Measurements from ENCODE around the gene CNOT8.
"Not testable (repeated sequence)": the region's sequence is repeated elsewhere in the genome, so short reads cannot be mapped to it uniquely, and the experiment has no call there.

The CNOT8 gene

DNA sequence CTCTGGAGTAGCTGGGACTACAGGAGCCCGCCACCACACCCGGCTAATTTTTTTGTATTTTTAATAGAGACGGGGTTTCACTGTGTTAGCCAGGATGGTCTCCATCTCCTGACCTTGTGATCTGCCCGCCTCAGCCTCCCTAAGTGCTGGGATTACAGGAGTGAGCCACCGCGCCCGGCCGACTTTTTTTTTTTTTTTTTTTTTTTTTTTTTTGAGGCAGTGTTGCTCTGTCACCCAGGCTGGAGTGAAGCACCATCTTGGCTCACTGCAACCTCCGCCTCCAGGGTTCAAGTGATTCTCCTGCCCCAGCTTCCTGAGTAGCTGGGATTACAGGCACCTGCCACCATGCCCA lies 22.8 kb upstream of the CNOT8 start:
- DNase-seq (ENCODE audit: low spot score), result not testable (repeated sequence)

DNA sequence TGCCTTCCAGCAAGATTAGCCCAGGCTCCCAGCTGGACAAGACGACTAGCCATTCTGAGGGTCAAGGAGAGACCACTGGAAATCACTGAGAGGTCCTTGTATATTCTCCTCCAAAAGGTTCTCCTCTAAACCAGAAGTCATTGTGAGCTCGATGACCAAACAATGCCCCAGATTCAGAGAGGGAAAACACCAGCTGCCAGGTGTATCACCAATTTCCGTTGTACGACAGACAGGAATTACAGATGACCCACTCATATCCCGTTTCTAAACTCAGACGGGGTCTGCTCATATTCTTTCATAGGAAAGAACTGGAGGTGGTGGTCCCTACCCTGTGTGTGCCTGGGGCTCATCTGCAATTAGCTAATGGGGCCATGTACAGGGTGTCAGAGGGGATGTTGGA lies 22.2 kb upstream of the CNOT8 start:
- DNase-seq (ENCODE audit: low spot score), result no peak

DNA sequence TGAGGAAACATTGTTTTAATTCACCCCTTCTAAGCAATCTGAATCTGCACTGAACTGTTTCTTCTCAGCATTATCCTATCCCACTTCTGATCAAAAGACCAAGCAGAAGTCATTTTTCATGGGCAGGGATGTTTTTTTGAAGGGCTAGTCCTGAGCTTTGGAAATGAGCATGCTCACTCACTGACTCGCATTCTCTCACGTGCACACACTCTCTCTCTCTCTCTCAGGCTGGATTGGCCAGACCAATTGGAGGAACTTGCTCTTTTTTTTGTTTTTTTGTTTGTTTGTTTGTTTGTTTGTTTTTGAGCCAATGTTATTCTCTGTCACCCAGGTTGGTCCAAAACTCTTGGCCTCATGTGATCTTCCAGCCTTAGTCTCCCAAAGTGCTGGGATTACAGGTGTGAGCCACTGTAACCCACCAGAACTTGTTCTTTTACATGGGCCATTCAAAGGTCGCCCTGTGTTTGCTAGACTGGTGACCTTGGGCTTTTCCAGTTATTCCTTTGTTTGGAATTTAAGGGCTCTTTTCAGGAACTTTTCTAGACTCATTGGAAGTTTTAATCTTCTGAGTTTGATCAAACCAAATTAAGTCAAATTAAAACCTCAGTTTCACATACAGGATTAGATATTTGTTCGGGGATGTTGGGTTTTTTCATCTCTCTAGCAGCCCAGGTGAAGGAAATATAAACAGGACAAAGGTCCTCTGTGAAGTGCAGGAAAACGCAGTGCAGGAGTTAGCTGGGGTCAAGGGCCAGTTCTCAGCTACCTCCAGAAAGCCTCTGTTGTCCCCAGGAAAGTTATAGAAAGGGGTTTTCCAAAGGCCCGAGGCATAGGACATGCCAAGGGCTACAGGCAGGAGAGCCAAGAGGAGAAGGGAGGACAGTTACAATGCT lies 21.2 kb upstream of the CNOT8 start:
- DNase-seq (ENCODE audit: low spot score), result no peak

DNA sequence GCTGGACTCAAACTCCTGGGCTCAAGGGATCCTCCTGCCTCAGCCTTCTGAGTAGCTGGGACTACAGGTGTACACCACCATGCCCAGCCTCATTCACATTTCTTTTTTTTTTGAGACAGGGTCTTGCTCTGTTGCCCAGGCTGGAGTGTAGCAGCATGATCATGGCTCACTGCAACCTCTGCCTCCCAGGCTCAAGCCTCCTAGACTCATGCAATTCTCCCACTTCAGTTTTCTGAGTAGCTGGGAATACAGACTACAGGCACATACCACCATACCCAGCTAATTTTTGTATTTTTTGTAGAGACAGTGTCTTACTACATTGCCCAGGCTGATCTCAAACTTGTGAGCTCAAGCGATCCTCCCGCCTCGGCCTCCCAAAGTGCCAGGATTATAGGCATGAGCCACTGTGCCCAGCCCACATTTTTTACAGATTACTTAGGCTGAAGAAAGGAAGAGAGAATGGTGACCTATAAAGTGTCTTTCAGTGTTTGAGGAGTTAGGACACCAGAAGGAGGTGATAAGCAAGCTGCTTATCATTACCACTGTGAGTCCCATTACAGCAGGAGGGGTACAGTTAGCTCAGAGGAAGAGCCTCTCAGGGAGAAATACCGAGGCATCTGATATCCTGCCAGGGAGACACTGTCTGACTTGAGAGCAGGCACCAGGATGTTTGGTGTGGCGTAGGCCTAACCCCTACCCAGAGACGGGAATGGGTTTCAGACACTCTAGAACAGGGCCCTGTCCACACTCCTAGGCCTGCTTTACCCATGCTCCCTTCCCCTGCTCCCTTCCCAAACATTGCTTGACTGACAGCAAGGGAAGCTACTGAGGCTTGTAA lies 17.8 kb upstream of the CNOT8 start:
- DNase-seq (ENCODE audit: low spot score), result no peak

DNA sequence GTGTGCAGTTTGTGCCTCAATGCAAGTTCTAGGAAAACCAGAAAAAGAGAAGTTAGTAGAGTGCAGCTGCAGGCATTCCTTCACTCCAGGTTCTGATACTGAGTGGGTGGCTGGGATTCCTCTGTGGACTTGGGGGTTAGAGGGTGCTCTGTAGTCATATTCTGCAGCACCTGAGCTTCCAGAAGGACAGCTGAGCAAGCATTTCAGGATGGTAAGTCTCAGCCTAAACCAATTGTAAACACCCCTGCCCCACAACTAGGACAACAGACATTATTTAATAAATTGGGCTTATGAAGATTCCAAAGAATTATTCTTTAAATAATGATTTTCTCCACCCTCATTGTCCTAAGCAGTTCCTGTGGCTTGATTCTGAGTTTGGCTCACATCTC lies 17.2 kb upstream of the CNOT8 start:
- DNase-seq (ENCODE audit: low spot score), result no peak

DNA sequence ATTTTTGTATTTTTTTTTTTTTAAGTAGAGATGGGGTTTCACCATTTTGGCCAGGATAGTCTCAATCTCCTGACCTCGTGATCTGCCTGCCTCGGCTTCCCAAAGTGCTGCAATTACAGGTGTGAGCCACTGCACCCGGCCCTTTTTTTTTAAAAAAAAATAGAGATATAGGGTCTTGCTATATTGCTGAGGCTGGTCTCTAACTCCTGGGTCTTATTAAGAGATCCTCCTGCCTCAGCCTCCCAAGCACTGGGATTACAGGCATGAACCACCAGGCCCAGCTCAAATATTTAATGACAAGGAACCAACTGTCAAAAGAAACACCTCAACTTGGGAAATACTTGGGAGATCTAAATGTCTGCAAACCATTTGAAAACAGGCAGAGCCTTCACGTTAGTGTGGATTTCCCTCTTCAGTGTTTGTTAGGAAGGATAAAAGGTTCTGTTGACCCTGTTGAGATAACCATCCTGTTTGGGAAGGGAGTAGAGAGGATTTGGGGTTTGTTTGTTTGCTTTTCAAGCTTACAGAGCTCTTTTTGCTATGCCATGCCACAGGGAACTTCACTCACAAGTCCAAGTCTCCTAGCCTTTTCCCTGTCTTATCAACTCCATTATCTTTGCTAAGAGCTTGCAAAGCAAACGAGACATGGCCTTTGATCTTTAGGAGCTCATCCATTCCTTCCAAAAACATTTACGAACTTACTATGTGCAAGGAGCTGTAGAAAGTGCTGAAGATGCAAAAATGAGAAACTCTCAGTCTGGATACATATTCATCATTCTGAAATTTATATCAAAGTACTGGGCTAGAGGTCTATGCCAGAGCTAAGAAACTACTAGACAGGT lies 15.5 kb upstream of the CNOT8 start:
- no peak for DNase-seq (ENCODE audit: low spot score)

DNA sequence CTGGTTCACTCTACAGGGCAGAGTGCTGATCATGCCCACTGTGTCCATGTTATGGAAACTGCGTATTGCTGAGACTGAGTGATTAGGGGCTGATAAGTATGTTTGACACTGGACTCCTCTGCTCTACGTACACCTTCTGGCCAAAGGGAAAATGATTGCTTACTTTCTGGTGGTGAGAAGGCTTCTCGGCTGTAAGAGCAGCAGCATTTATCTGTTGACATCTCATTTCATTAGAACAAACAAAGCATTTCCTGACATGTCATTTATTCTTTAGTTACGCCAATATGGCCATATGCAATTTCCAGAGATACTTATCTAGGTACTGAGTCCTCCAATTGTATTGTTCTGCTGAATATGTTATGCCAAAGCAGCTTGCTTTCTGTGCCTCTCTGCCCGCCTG lies 13.6 kb upstream of the CNOT8 start:
- DNase-seq (ENCODE audit: low spot score), result no peak

DNA sequence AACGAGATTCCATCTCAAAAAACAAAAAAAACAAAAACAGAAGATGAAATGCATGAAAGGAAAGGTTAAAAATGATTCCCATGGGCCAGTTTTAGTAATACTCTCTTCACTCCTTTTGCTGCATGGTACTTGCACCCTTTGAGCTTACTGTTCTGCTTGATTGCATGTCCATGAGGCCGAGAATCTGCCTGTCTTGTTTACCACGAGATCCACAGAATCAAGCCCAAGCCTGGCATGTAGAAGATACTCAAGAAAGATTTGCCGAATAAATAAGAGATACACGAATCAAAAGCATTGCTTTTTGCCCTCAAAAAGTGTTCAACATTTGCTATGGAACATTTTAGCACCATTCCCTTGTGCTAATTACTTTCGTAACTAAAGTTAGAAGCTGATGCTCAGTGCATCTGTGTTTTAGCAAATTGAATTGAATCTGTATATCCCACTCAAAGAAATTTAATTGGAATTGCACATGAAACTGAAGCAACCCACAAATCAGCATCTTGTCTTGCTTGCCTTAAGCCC lies 9.1 kb upstream of the CNOT8 start:
- DNase-seq (ENCODE audit: low spot score), result no peak

DNA sequence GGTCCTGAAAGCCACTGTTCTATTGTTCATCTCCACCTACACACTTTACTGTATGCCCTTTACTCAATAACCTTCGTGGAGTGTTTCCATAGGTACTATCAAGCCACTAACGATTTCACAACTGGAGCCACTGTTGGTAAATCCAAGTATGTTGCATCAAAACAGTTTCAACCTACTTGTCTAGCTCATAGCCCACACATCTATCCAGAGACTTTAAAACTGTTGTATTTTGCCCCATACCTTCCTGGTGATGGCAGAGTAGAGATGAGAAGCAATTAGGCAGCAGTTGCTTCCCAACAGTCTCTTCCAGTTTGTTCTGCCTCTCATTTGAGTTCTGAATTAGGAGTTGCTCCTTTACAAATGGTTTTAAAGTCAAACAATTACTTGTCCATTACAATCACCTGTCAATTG lies 8.6 kb upstream of the CNOT8 start:
- DNase-seq (ENCODE audit: low spot score), result no peak

DNA sequence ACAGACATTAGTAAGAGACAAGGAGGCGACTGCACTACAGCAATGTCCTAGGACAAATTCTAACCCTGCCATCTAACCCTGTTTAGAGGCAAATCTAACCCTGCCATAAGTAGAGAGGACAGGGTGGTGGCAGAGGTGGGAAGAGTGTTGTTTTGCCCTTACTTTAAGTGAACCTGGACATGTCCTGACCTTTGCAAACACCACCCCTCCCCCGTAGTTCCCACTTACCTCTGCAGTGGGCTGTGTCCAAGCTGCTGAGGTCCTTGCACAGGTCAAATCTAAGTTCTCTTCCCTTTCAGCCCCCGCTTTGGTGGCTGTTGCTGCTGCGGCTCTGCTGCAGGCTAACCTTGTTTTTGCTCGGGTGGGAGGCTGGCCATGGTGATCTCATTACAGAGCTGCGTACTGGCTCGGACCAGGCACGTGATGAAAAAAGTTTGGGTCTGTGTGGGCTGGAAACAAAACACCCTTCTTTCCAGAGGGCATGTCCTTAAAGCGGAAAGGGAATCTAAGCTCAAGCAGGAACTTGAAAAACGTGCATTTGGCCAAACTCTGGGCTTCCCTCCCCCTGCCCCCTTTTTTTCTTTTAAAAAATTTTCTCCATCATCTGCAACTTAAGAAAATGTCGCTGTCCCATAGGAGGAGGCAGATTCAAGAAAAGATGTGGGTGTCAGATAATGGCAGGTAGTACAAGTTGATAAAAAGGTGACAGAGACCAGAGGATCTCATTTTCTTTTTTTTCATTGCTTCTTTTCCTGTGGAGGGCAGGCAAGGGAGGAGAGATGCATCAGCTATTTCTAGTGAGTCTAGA lies 8.0 kb upstream of the CNOT8 start, which contains the start of gene FAXDC2:
TSS of gene FAXDC2 (minus strand) at position 349 of the 808 bp plus-strand sequence. CDS start 12,425 bp downstream, outside the sequence.
- peak; percentile 74 for DNase-seq (ENCODE audit: low spot score)

DNA sequence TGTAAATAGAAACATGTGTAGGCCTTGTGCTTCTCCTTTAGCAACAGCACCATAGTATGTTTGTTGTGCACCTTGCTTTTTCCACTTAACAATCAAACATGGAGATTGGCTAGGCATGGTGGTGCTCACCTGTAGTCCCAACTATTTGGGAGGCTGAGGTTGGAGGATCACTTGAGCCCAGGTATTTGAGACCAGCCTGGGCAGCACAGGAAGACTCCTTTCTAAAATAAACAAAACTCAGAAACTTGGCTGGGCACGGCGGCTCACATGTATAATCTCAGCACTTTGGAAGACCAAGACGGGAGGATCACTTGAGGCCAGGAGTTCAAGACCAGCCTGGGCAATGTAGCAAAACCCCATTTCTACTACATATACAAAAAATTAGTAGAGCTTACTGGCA lies 7.1 kb upstream of the CNOT8 start:
- no peak for DNase-seq (ENCODE audit: low spot score)

DNA sequence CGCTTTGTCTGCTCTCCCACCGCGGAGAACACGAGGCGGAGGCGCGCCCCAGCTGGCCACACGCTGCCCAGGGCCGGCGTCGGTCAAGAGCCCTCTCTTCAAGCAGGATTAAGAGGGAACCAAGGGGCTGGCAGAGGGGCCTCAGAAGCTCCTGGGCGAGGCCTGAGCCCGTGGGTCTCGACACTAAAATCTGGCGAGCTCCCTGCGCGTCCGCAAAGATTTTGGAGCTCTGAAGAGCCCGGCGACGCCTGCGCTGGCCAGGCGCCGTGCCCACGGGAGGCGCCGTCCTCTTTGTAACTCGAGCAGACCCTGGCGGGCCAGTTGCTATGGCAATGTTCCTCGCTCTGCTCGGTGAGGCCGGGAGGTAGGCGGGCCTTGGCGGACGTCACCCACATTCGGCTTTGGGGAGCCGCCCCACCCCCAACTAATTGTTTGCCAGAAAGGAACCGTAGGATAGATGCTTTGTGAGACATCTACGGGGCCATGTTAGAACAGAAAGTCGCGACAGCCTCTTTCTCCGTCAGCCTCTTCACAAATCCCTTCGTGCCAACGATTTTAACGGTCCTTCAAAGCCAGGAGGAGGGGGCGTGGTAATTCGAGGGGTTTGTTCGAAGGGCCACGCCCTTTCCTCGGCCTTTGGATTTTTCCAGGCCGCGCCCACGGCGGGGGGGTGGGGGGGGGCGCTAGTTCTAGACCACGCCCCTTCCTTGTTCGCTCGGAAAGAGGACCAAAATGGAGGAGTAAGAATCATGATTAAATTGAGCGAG lies 714 bp upstream of the CNOT8 start:
- peak; percentile 66 for DNase-seq (ENCODE audit: low spot score)

DNA sequence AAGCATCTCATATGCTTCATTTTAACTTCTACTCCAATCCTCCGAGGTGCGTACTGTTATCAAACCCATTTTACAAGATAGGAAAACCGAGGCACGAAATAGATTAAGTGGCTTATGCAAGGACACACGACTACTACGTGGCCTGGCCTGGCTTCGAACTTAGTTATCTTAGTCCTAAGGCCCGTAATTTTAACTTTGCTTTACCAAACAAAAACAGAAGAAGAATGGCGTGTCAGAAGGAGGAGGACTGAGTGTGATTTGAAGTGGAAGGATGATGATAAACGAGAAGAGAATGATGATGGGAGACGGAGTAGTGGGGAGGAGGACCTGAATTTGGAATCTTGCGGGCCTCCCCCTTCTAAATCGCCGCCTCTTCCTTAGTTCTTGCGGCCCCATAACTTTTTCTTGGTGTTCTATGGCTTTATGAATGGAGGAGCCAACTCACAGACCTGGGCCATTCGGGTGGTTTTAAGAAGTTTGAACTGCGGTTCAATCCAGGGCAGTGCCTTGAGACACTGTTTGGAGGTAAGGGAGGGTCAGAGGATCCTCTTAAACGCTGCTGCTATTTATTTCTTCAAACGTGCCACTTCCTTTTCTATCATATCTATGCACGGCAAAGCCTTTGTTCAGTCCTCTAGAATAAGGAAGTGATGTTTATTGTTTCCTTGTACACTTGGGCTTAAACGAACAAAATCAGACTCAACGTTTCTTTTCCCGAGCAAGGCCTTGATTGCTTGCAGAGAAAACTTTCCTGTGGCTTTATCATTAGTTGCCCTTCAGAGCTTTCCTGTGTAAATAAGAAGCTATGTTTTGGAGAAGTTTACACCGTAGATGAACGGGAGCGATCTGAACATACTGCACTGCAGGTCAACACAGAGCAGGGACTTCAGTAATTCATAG lies 795 bp downstream of the CNOT8 start:
- DNase-seq (ENCODE audit: low spot score), result no peak

DNA sequence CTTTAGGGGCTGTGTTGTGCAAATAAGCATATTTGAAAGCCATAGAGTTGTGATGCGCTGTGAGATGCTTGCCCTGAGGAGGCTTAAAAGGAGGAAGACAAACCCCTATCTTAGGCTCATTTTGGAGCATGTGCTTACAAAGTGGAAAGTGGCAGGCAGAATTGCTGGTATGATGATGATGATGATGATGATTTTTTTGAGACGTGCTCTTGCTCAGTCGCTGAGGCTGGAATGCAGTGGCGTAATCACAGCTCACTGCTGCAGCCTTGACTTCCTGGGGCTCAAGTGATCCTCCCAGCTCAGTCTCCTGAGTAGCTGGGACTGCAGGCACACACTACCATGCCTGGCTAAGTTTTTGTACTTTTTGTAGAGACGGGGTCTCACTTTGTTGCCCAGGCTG lies 1.7 kb downstream of the CNOT8 start:
- DNase-seq (ENCODE audit: low spot score), result no peak

DNA sequence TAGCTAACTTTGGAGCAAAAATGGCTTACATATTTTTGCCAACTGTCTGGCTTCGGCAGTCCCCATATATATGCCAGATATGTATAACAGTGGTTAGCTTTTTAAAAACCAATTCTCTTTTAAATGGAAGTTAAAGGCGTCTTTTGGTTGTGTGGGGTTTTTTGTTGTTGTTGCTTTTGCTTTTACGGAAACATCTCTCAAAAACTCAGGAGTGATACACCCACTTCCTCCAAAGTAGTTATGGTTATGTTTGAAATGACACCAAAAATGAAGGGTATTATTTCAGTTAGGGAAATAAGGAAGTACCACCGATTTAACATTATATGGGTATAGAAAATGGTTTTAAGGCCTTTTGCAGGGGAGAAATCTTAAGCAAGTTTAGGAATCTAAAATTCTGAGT lies 2.3 kb downstream of the CNOT8 start:
- no peak for DNase-seq (ENCODE audit: low spot score)

DNA sequence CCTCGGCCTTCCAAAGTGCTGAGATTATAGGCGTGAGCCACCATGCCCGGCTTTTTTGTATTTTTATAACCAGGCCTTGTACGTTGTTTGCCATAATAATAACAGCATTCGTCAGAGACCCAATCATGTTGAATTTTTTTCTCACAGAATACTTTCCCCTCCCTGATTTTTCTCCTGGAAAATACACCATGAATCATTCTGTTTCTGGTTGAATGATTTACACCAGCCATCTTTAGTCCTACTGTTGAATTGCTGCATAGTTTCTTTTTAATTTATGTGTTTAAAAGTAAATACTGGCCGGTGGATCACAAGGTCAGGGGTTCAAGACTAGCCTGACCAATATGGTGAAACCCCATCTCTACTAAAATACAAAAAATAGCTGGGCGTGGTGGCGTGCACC lies 3.5 kb downstream of the CNOT8 start:
- no peak for DNase-seq (ENCODE audit: low spot score)

DNA sequence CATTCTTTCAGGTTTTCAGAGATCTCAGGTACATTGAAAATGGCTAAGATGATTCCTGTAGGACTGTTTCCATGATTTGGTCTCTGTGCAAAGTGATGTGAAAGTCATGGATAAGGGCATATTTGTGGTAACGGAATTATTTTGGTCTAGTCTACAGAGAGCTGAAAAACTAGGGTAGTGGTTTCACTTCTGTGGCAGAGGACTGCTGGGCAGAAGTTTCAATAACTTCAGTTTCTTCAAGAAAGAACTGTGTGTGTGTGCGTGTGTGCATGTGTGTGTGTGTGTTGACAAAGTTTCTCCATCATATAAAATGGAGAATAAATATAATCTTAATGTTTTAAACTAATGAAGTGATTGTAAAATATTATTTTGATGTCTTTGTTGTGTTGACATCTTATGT lies 4.3 kb downstream of the CNOT8 start:
- no peak for DNase-seq (ENCODE audit: low spot score)

DNA sequence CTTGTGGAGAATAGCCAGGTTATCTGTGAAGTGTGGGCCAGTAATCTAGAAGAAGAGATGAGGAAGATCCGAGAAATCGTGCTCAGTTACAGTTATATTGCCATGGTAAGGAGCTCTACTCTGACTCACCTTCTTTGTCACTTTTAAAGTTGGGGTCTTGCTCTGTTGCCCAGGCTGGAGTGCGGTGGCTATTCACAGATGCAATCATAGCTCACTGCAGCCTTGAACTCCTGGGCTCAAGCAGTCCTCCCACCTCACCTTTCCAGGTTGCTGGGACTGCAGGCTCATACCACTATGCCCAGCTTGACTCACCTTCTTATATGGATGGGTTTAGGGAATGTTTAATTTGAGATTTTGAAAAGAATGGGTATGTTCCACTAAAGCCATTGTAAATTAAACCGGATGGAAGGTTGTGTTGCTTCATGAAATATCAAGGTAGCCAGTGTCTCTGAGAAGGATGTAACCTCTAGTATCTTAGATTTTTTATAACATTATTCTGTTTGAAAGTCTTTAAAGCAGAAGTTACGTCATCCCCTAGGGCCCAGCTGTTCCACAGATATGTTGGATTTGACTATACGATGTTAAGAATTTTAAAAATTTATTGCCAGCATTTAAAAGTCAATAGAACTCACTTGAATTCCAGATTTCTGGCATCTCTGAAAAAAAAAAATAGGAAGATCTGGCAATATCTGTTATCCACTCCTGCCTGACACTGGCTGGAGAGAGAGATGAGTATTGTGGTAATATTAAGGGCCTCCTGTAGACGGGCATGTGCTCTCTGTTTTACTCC lies 5.1 kb downstream of the CNOT8 start:
- DNase-seq (ENCODE audit: low spot score), result no peak
